Measurements from ENCODE around the gene NAT16. TPM values are rescaled to one million over a fixed set of nuclear protein-coding genes. Genes with fewer than 3 reads are reported as not detected.

Gene NAT16
- total and polyA plus RNA-seq, 2 of the 13 experiments (the other 11 are each of a cell fraction or from before 2014, with no cell fraction given): 0.04 TPM; not detected in 1

DNA sequence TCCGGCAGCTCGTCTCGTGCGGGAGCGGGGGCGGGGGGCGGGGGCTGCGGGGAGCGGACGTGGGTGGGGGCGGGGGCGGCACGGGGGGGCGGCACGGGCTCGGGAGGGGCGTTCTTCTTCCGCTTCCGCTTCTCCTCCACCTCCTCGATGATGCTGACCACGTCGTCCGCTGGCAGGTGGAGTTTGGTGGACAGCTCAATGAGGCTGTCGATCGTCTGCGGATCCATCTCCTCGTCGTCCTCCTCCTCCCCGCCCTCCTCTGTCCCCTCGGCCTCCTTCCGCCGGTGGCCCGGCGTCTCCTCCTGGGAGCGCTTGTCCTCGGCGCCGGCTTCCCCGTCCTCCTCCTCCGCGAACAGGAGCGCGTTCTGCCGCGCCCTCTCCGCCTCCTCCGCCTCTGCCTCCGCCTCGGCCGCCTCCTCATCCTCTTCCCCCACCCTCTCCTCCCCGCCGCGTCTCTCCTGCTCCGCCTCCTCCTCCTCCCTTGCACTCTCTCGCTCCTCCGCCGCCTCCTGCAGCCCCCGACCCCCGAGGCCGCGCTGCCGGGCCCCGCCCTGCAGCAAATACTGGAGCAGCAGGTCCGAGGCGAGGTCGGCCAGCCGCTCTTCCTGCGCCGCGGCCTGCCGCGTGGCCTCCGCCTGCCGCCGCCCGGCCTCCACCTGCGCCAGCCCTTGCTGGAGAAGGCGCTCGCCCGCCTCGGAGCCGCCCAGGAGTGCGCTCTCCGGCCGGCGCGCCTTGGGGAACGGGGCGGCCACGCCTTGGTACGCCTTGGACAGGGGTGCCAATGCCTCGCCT, 16.6 kb downstream of the NAT16 start (continued):
- TF ChIP-seq, protein P1, sequence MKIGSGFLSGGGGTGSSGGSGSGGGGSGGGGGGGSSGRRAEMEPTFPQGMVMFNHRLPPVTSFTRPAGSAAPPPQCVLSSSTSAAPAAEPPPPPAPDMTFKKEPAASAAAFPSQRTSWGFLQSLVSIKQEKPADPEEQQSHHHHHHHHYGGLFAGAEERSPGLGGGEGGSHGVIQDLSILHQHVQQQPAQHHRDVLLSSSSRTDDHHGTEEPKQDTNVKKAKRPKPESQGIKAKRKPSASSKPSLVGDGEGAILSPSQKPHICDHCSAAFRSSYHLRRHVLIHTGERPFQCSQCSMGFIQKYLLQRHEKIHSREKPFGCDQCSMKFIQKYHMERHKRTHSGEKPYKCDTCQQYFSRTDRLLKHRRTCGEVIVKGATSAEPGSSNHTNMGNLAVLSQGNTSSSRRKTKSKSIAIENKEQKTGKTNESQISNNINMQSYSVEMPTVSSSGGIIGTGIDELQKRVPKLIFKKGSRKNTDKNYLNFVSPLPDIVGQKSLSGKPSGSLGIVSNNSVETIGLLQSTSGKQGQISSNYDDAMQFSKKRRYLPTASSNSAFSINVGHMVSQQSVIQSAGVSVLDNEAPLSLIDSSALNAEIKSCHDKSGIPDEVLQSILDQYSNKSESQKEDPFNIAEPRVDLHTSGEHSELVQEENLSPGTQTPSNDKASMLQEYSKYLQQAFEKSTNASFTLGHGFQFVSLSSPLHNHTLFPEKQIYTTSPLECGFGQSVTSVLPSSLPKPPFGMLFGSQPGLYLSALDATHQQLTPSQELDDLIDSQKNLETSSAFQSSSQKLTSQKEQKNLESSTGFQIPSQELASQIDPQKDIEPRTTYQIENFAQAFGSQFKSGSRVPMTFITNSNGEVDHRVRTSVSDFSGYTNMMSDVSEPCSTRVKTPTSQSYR (CRISPR knock-in tag; IDR thresholded peaks at IDR 0.05; ENCODE audit: borderline replicate concordance): no peak
- TF ChIP-seq ZNF816 (CRISPR knock-in tag; IDR thresholded peaks at IDR 0.05; ENCODE audit: borderline replicate concordance) (no peak), NCOA5 (CRISPR knock-in tag; IDR thresholded peaks at IDR 0.05) (no peak), HNRNPK (IDR thresholded peaks at IDR 0.05; ENCODE audit: low read depth, low read length, poor library complexity, severe bottlenecking) (peak; percentile 8), ZNF33A (CRISPR knock-in tag; IDR thresholded peaks at IDR 0.05; ENCODE audit: borderline replicate concordance) (no peak), MYC (CRISPR knock-in tag; IDR thresholded peaks at IDR 0.05; ENCODE audit: borderline replicate concordance) (0 out of 2 replicates have a peak, but pooled peaks have one; percentile 2), ZNF546 (CRISPR knock-in tag; conservative IDR thresholded peaks at IDR 0.05) (no peak), ATF1 (CRISPR knock-in tag; IDR thresholded peaks at IDR 0.05) (no peak), NFKBIZ (CRISPR knock-in tag; IDR thresholded peaks at IDR 0.05) (no peak), GPN1 (CRISPR knock-in tag; IDR thresholded peaks at IDR 0.05; ENCODE audit: borderline replicate concordance) (no peak), ZSCAN29 (CRISPR knock-in tag; conservative IDR thresholded peaks at IDR 0.05) (no peak), AGO2 (optimal IDR thresholded peaks at IDR 0.05; ENCODE audit: low read depth, low read length) (no peak), ZNF530 (CRISPR knock-in tag; IDR thresholded peaks at IDR 0.05; ENCODE audit: low read depth) (no peak), HDAC6 (IDR thresholded peaks at IDR 0.05; ENCODE audit: low read depth, low read length) (no peak), MZF1 (CRISPR knock-in tag; IDR thresholded peaks at IDR 0.05; ENCODE audit: borderline replicate concordance) (no peak), KDM4B (CRISPR knock-in tag; IDR thresholded peaks at IDR 0.05) (no peak), ZNF788 (CRISPR knock-in tag; IDR thresholded peaks at IDR 0.05; ENCODE audit: borderline replicate concordance) (no peak)
- TF ChIP-seq, protein P2, sequence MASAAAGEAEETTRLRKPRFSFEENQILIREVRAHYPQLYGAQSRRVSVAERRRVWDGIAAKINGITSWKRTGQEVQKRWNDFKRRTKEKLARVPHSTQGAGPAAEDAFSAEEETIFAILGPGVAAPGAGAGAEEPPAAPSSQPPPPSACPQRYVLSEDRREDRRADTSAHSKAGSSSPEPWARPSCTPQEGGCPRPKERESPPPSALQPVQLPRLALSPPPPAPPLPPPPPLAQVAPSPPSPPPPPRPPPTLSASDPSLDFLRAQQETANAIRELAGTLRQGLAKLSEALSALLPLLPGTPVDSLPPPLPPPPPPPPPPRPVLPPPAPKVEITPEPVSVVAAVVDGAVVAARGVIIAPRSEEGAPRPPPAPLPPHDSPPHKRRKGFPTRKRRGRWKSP (CRISPR knock-in tag; IDR thresholded peaks at IDR 0.05): no peak
- TF ChIP-seq, protein P3, sequence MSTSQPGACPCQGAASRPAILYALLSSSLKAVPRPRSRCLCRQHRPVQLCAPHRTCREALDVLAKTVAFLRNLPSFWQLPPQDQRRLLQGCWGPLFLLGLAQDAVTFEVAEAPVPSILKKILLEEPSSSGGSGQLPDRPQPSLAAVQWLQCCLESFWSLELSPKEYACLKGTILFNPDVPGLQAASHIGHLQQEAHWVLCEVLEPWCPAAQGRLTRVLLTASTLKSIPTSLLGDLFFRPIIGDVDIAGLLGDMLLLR (CRISPR knock-in tag; IDR thresholded peaks at IDR 0.05): no peak
- TF ChIP-seq, protein P4, sequence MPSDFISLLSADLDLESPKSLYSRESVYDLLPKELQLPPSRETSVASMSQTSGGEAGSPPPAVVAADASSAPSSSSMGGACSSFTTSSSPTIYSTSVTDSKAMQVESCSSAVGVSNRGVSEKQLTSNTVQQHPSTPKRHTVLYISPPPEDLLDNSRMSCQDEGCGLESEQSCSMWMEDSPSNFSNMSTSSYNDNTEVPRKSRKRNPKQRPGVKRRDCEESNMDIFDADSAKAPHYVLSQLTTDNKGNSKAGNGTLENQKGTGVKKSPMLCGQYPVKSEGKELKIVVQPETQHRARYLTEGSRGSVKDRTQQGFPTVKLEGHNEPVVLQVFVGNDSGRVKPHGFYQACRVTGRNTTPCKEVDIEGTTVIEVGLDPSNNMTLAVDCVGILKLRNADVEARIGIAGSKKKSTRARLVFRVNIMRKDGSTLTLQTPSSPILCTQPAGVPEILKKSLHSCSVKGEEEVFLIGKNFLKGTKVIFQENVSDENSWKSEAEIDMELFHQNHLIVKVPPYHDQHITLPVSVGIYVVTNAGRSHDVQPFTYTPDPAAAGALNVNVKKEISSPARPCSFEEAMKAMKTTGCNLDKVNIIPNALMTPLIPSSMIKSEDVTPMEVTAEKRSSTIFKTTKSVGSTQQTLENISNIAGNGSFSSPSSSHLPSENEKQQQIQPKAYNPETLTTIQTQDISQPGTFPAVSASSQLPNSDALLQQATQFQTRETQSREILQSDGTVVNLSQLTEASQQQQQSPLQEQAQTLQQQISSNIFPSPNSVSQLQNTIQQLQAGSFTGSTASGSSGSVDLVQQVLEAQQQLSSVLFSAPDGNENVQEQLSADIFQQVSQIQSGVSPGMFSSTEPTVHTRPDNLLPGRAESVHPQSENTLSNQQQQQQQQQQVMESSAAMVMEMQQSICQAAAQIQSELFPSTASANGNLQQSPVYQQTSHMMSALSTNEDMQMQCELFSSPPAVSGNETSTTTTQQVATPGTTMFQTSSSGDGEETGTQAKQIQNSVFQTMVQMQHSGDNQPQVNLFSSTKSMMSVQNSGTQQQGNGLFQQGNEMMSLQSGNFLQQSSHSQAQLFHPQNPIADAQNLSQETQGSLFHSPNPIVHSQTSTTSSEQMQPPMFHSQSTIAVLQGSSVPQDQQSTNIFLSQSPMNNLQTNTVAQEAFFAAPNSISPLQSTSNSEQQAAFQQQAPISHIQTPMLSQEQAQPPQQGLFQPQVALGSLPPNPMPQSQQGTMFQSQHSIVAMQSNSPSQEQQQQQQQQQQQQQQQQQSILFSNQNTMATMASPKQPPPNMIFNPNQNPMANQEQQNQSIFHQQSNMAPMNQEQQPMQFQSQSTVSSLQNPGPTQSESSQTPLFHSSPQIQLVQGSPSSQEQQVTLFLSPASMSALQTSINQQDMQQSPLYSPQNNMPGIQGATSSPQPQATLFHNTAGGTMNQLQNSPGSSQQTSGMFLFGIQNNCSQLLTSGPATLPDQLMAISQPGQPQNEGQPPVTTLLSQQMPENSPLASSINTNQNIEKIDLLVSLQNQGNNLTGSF (CRISPR knock-in tag; IDR thresholded peaks at IDR 0.05): no peak
